ENCODE measurements around the gene MYL6. TPM values are rescaled to one million over a fixed set of nuclear protein-coding genes. Genes with fewer than 3 reads are reported as not detected.

Gene MYL6
- total RNA-seq, 3 donors from 2014 or later, result 1,884 to 3,185 (median 1,894) TPM

GRCh38 chr12:56128670-56129205, 29.4 kb upstream of the MYL6 start:
- intact Hi-C loops (cut with DNase I, micrococcal nuclease), result loop anchor here in 1 of 2 donors (10.0 kb wide), 1 partner anchor 56 kb away; the partner anchor contains the start of gene SMARCC2
- TF ChIP-seq, protein P1, sequence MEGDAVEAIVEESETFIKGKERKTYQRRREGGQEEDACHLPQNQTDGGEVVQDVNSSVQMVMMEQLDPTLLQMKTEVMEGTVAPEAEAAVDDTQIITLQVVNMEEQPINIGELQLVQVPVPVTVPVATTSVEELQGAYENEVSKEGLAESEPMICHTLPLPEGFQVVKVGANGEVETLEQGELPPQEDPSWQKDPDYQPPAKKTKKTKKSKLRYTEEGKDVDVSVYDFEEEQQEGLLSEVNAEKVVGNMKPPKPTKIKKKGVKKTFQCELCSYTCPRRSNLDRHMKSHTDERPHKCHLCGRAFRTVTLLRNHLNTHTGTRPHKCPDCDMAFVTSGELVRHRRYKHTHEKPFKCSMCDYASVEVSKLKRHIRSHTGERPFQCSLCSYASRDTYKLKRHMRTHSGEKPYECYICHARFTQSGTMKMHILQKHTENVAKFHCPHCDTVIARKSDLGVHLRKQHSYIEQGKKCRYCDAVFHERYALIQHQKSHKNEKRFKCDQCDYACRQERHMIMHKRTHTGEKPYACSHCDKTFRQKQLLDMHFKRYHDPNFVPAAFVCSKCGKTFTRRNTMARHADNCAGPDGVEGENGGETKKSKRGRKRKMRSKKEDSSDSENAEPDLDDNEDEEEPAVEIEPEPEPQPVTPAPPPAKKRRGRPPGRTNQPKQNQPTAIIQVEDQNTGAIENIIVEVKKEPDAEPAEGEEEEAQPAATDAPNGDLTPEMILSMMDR (IDR thresholded peaks at IDR 0.05), result no peak
- peak; percentile 3 for ATAC-seq
- DNase-seq, result peak; percentile 41 to 66 (median 65)
- H3K4me1 ChIP-seq (ENCODE audit: low read depth), result peaks cover 22% of the 10 kb centered on the region
- peaks cover 5% of the 10 kb centered on the region for H3K36me3 ChIP-seq (ENCODE audit: low read depth)
- no peaks in the 10 kb centered on the region for H3K9me3 ChIP-seq
- peak overlapping the region; percentile 49 for H3K4me3 ChIP-seq

GRCh38 chr12:56129206-56129941, 28.8 kb upstream of the MYL6 start:
- H3K4me1 ChIP-seq (ENCODE audit: low read depth), result peaks cover 22% of the 10 kb centered on the region
- peaks cover 5% of the 10 kb centered on the region for H3K36me3 ChIP-seq (ENCODE audit: low read depth)
- ATAC-seq, result peak; percentile 48
- no peaks in the 10 kb centered on the region for H3K9me3 ChIP-seq
- peak overlapping the region; percentile 49 for H3K4me3 ChIP-seq
- intact Hi-C loops (cut with DNase I, micrococcal nuclease), result loop anchor here in 1 of 2 donors (10.0 kb wide), 1 partner anchor 55 kb away; the partner anchor contains the start of gene SMARCC2
- DNase-seq, result peak; percentile 73 to 92 (median 82)
- TF ChIP-seq, protein P1 (IDR thresholded peaks at IDR 0.05), result no peak

- DNase-seq (peak in 2 of 3 donors; percentile 43 to 52), ATAC-seq (no peak)
- intact Hi-C loops (cut with DNase I, micrococcal nuclease), result loop anchor here in 1 of 2 donors (10.0 kb wide), 1 partner anchor 55 kb away; the partner anchor contains the start of gene SMARCC2
- peaks cover 22% of the 10 kb centered on the region for H3K4me1 ChIP-seq (ENCODE audit: low read depth)
- TF ChIP-seq, protein P1 (IDR thresholded peaks at IDR 0.05), result no peak
- no peak overlapping the region for H3K4me3 ChIP-seq
- H3K36me3 ChIP-seq (ENCODE audit: low read depth), result peaks cover 5% of the 10 kb centered on the region
- H3K9me3 ChIP-seq, result no peaks in the 10 kb centered on the region
These were observed 28.1 kb upstream of the MYL6 start for GRCh38 chr12:56129942-56130495.

DNA sequence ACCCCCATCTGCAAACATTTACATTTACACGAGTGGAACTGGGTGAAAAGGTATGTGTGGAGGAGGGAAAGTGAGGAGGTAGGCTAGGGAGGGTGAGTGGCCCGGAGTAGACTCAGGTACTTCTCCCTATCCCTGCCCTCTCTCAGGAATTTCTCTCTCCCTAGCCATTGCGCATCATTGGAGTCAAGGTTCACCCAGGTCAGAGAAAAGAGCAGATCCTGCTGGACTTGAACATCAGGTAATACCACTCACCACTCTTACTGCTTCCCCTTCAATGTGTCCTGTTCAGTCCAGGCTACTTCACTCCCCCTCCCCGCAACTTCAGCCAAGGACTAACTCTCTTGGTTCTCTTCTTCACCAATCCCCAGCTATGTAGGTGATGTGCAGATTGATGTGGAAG, 27.3 kb upstream of the MYL6 start:
- H3K4me1 ChIP-seq (ENCODE audit: low read depth), result peaks cover 22% of the 10 kb centered on the region
- H3K4me3 ChIP-seq, result no peak overlapping the region
- peaks cover 5% of the 10 kb centered on the region for H3K36me3 ChIP-seq (ENCODE audit: low read depth)
- H3K9me3 ChIP-seq, result no peaks in the 10 kb centered on the region
- intact Hi-C loops (cut with DNase I, micrococcal nuclease), result no loop called here
- TF ChIP-seq, protein P1 (IDR thresholded peaks at IDR 0.05), result no peak
- no peak for DNase-seq
- no peak for ATAC-seq

GRCh38 chr12:56134897-56135296, 23.3 kb upstream of the MYL6 start:
- Histone ChIP-seq H3K36me3 (ENCODE audit: low read depth) (peaks cover 4% of the 10 kb centered on the region), H3K4me1 (ENCODE audit: low read depth) (peaks cover 3% of the 10 kb centered on the region), H3K4me3 (no peak overlapping the region), H3K9me3 (no peaks in the 10 kb centered on the region)
- no peak for DNase-seq
- TF ChIP-seq, protein P1 (IDR thresholded peaks at IDR 0.05), result no peak
- ATAC-seq, result no peak
- intact Hi-C loops (cut with DNase I, micrococcal nuclease), result no loop called here

All from mucosa of descending colon (tissue), 3 donors.